IMR-90 (cell line): ENCODE data around the gene MARK4. TPM values are rescaled to one million over a fixed set of nuclear protein-coding genes. Genes with fewer than 3 reads are reported as not detected.

ENCODE experiments used
- ATAC-seq: fragments of 200-7000 bp; cut with Tn5 transposase; 2 replicates; pipeline ENCODE4 v1.9.1; 2020; ENCODE audit warnings: low read depth, mild to moderate bottlenecking, moderate library complexity
- BruUV-seq: library from RNA; stranded (reverse); fragments of 400-500 nt; replicated peaks from 2 replicates; lab custom pipeline; 2021; lab: Mats Ljungman, UMichigan
- CTCF ChIA-PET: fragments of 300-600 bp; formaldehyde crosslinking; extraction: SDS; loops from one replicate; lab custom pipeline; 2021; ENCODE audit warnings: antibody characterized with exemption; lab: Yijun Ruan, JAX
- POLR2A ChIA-PET: fragments of 300-600 bp; sonication (Branson Sonifier 250); formaldehyde crosslinking; loops from one replicate; lab custom pipeline; 2022; ENCODE audit warnings: antibody characterized with exemption; ENCODE audit not compliant: unreplicated experiment; lab: Charles Lee
- DNase-seq: peaks from one replicate; pipeline ENCODE4 v3.0.0; 2013
- H2AFZ ChIP-seq: replicated peaks from 2 replicates; pipeline ENCODE3; 2013; ENCODE audit warnings: low read length, mild to moderate bottlenecking; ENCODE audit not compliant: poor library complexity
- H2AK5ac ChIP-seq: 2 replicates; pipeline ENCODE4 v1.6.1; 2013; ENCODE audit warnings: low read depth, low read length, inconsistent platforms
- H2AK9ac ChIP-seq: replicated peaks from 2 replicates; pipeline ENCODE3; 2013; ENCODE audit warnings: mild to moderate bottlenecking, low read depth, low read length, moderate library complexity; ENCODE audit not compliant: poor library complexity
- H2BK120ac ChIP-seq: 2 replicates; pipeline ENCODE4 v1.6.1; 2013; ENCODE audit warnings: low read depth, low read length, inconsistent platforms
- H2BK15ac ChIP-seq: 3 replicates; pipeline ENCODE4 v1.6.1; 2013; ENCODE audit warnings: low read depth, low read length, inconsistent platforms
- H2BK20ac ChIP-seq: 2 replicates; pipeline ENCODE4 v1.6.1; 2013; ENCODE audit warnings: low read depth, mild to moderate bottlenecking, inconsistent platforms, low read length, moderate library complexity
- H2BK5ac ChIP-seq: 2 replicates; pipeline ENCODE4 v1.6.1; 2013; ENCODE audit warnings: mild to moderate bottlenecking, low read depth, low read length, inconsistent platforms; ENCODE audit not compliant: poor library complexity, severe bottlenecking
- H3K14ac ChIP-seq: replicated peaks from 2 replicates; pipeline ENCODE4 v1.6.1; 2013; ENCODE audit warnings: low read depth, low read length, inconsistent platforms
- H3K18ac ChIP-seq: 2 replicates; pipeline ENCODE4 v1.6.1; 2013; ENCODE audit warnings: low read depth, low read length, control low read depth
- H3K23ac ChIP-seq: 2 replicates; pipeline ENCODE4 v1.6.1; 2013; ENCODE audit warnings: low read depth, low read length, inconsistent platforms
- H3K27ac ChIP-seq: 2 replicates; pipeline ENCODE4 v1.5.1; 2013; ENCODE audit warnings: mild to moderate bottlenecking, control low read depth, low read length; ENCODE audit not compliant: insufficient read depth
- H3K27me3 ChIP-seq: 2 replicates; pipeline ENCODE4 v1.6.1; 2013; ENCODE audit warnings: low read length; ENCODE audit not compliant: control insufficient read depth, insufficient read depth
- H3K36me3 ChIP-seq: 2 replicates; pipeline ENCODE4 v1.6.1; 2013; ENCODE audit warnings: low read length, mixed read lengths; ENCODE audit not compliant: control insufficient read depth, insufficient read depth
- H3K4ac ChIP-seq: 2 replicates; pipeline ENCODE4 v1.6.1; 2013; ENCODE audit warnings: low read depth, low read length, inconsistent platforms
- H3K4me1 ChIP-seq: 2 replicates; pipeline ENCODE4 v1.6.1; 2013; ENCODE audit warnings: low read length, mixed read lengths; ENCODE audit not compliant: control insufficient read depth, insufficient read depth
- H3K4me2 ChIP-seq: 2 replicates; pipeline ENCODE4 v1.6.1; 2013; ENCODE audit warnings: low read depth, mild to moderate bottlenecking, control low read depth, low read length, moderate library complexity
- H3K4me3 ChIP-seq: 2 replicates; pipeline ENCODE4 v1.5.1; 2013; ENCODE audit warnings: low read depth, mild to moderate bottlenecking, control low read depth, low read length, moderate library complexity; ENCODE audit not compliant: insufficient read depth
- H3K56ac ChIP-seq: 2 replicates; pipeline ENCODE4 v1.6.1; 2013; ENCODE audit warnings: low read length, inconsistent platforms; ENCODE audit not compliant: insufficient read depth; ENCODE audit errors: extremely low read depth
- H3K79me1 ChIP-seq, 2 experiments: 2 replicates each; pipeline ENCODE4 v1.6.1; 2013; ENCODE audit warnings: low read length in 2 of 2, inconsistent platforms in 1 of 2, low read depth in 1 of 2
- H3K9ac ChIP-seq: 2 replicates; pipeline ENCODE4 v1.6.1; 2013; ENCODE audit warnings: low read depth, low read length, control low read depth
- H3K9me1 ChIP-seq: 2 replicates; pipeline ENCODE4 v1.6.1; 2013; ENCODE audit warnings: low read length, inconsistent platforms; ENCODE audit not compliant: insufficient read depth
- H3K9me3 ChIP-seq: 2 replicates; pipeline ENCODE4 v1.6.1; 2013; ENCODE audit warnings: low read length; ENCODE audit not compliant: control insufficient read depth, insufficient read depth
- H4K20me1 ChIP-seq: 2 replicates; pipeline ENCODE4 v1.6.1; 2013; ENCODE audit warnings: low read length, inconsistent platforms; ENCODE audit not compliant: insufficient read depth
- H4K5ac ChIP-seq: 2 replicates; pipeline ENCODE4 v1.6.1; 2013; ENCODE audit warnings: mild to moderate bottlenecking, low read depth, low read length, control low read depth
- H4K8ac ChIP-seq, 2 experiments: 2 replicates each; pipeline ENCODE4 v1.6.1; 2013; ENCODE audit warnings: low read depth in 2 of 2, low read length in 2 of 2, control low read depth in 1 of 2, inconsistent platforms in 1 of 2
- H4K91ac ChIP-seq: 2 replicates; pipeline ENCODE4 v1.6.1; 2013; ENCODE audit warnings: low read depth, low read length, inconsistent platforms; ENCODE audit not compliant: insufficient read depth
- BHLHE40 ChIP-seq: fragments of 150-350 bp; IDR thresholded peaks from 2 replicates; pipeline ENCODE4 v1.6.1; 2016; ENCODE audit warnings: mild to moderate bottlenecking, low read depth, low read length
- CEBPB ChIP-seq: IDR thresholded peaks from 2 replicates; pipeline ENCODE4 v1.6.1; 2012; ENCODE audit warnings: low read depth, low read length, improper control_type of control experiment
- CHD1 ChIP-seq: IDR thresholded peaks from 2 replicates; pipeline ENCODE4 v1.6.1; 2012; ENCODE audit warnings: low read depth, low read length, improper control_type of control experiment
- FOS ChIP-seq: fragments of 150-350 bp; IDR thresholded peaks from 2 replicates; pipeline ENCODE4 v1.6.1; 2016; ENCODE audit warnings: low read depth, low read length
- MAFK ChIP-seq: IDR thresholded peaks from 2 replicates; pipeline ENCODE4 v1.6.1; 2012; ENCODE audit warnings: low read depth, low read length, improper control_type of control experiment
- MAZ ChIP-seq: IDR thresholded peaks from 2 replicates; pipeline ENCODE4 v1.6.1; 2012; ENCODE audit warnings: low read depth, mild to moderate bottlenecking, low read length, improper control_type of control experiment, moderate library complexity, borderline replicate concordance
- MXI1 ChIP-seq: IDR thresholded peaks from 2 replicates; pipeline ENCODE4 v1.6.1; 2012; ENCODE audit warnings: low read depth, mild to moderate bottlenecking, low read length, moderate library complexity, borderline replicate concordance
- NFE2L2 ChIP-seq: fragments of 150-350 bp; IDR thresholded peaks from 2 replicates; pipeline ENCODE4 v1.6.1; 2016; ENCODE audit warnings: low read depth, mild to moderate bottlenecking, low read length
- POLR2A ChIP-seq: IDR thresholded peaks from 2 replicates; pipeline ENCODE4 v1.6.1; 2012; ENCODE audit warnings: mild to moderate bottlenecking, low read depth, low read length
- RAD21 ChIP-seq: IDR thresholded peaks from 2 replicates; pipeline ENCODE4 v1.6.1; 2012; ENCODE audit warnings: low read length, improper control_type of control experiment
- RFX5 ChIP-seq: IDR thresholded peaks from 2 replicates; pipeline ENCODE4 v1.8.0; 2012; ENCODE audit warnings: low read depth, mild to moderate bottlenecking, low read length, moderate library complexity
- SMC3 ChIP-seq: fragments of 150-350 bp; IDR thresholded peaks from 2 replicates; pipeline ENCODE4 v1.6.1; 2016; ENCODE audit warnings: low read depth, mild to moderate bottlenecking, antibody characterized with exemption, low read length, moderate library complexity
- WGBS, 2 experiments: methylation state at CpG; one replicate each; pipeline versions ENCODE4 v1.1.5 to v1.1.7; 2013; ENCODE audit warnings: missing lambda C conversion rate in 2 of 2; ENCODE audit not compliant: insufficient read length in 1 of 2; ENCODE audit errors: extremely low coverage in 2 of 2; 5-methylcytosine and 5-hydroxymethylcytosine counted together
- dilution Hi-C: fragments of 300-500 bp; cut with HindIII; formaldehyde crosslinking; loops from one replicate; pipeline ENCODE4 v1.14.3; 2018; ENCODE audit warnings: low sequenced_read_pairs; ENCODE audit not compliant: unreplicated experiment
- in situ Hi-C: fragments of 300-500 bp; cut with MboI; formaldehyde crosslinking; loops from 3 replicates; pipeline ENCODE4 v1.14.3; 2019; ENCODE audit warnings: low sequenced_read_pairs, inconsistent platforms, mixed read lengths
- intact Hi-C: fragments of 100-400 bp; cut with micrococcal nuclease; formaldehyde crosslinking; loops from 2 replicates; pipeline ENCODE4 v1.10.0; 2022
- polyA plus RNA-seq, 3 experiments: library from polyadenylated mRNA; depleted of rRNA; stranded (reverse); fragments of >200 nt; gene quantifications; 2 replicates each; pipeline ENCODE4 v1.2.3, GENCODE V29; 2012; ENCODE audit warnings: low replicate concordance in 1 of 3
- total RNA-seq: library from RNA; depleted of rRNA; stranded (reverse); fragments of >200 nt; gene quantifications from 2 replicates; pipeline ENCODE4 v1.2.3, GENCODE V29; 2012
- TF ChIP-seq, protein P1 (sequence below): fragments of 150-350 bp; IDR thresholded peaks from 2 replicates; pipeline ENCODE4 v1.6.1; 2017; ENCODE audit warnings: mild to moderate bottlenecking, antibody characterized with exemption, low read length, low read depth
- TF ChIP-seq, protein P2 (sequence below): conservative IDR thresholded peaks from 2 replicates; pipeline ENCODE4 v1.5.1; 2012; ENCODE audit warnings: mild to moderate bottlenecking, low read depth, low read length, improper control_type of control experiment
- TF ChIP-seq, protein P3 (sequence below): fragments of 150-350 bp; IDR thresholded peaks from 2 replicates; pipeline ENCODE4 v1.6.1; 2016; ENCODE audit warnings: low read depth, mild to moderate bottlenecking, low read length, moderate library complexity, borderline replicate concordance

MARK4 gene
- total and polyA plus RNA-seq, 2 of the 4 experiments (the other 2 are of a cell fraction) = 11.3 to 20.7 TPM

DNA sequence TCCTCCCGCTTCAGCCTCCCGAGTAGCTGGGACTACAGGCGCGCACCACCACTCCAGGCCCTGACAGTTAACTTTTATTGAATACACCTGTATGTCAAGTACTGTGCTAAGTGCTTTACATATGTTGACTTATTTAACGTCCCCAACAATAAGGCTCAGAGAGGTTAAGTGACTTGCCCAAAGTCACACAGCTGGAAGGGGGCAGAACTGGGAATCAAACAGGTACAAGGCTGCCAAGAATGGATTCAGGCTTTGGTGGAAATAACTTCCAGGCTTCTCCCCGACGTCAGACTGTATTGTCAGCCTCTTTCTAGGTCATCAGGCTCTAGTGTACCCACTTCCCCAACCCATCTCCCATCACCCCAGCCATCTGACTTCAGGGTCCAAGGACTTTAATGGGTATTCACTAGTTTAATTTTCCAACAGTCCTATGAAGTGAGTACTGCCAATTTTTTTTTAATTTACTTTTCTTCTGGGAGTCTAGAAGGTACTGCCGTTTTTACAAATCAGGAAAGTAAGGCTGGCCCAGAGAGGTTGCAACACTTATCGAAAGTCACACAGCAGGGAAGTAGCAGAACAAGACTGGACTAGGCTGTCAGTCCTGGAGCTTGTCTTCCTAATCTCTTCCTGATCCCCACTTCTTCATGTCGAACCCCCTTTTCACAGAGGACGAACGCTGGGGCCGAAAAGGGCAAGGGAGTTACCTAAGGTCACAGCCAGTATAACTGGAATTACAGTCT is 76.5 kb downstream of the MARK4 start:
- Histone ChIP-seq H4K8ac (no peak overlapping the region), H3K56ac (no peak overlapping the region), H3K9ac (no peak overlapping the region), H2BK5ac (no peak overlapping the region), H2AK5ac (no peak overlapping the region), H4K20me1 (no peaks in the 10 kb centered on the region), H3K4me2 (no peak overlapping the region), H3K4me3 (no peak overlapping the region), H2AK9ac (no peak overlapping the region), H3K9me3 (no peaks in the 10 kb centered on the region), H3K4ac (no peak overlapping the region), H3K4me1 (no peaks in the 10 kb centered on the region; the same call in 1 of the 2 replicates), H4K91ac (no peak overlapping the region), H2BK120ac (no peak overlapping the region), H2BK20ac (no peak overlapping the region), H3K27ac (no peak overlapping the region), H3K27me3 (peaks cover 17% of the 10 kb centered on the region; the same call in 1 of the 2 replicates), H3K36me3 (no peaks in the 10 kb centered on the region), H4K5ac (no peak overlapping the region), H3K18ac (no peak overlapping the region), H3K23ac (no peak overlapping the region), H3K14ac (no peak overlapping the region), H2AFZ (no peak overlapping the region), H3K9me1 (no peaks in the 10 kb centered on the region), H3K79me1 (no peaks in the 10 kb centered on the region), H2BK15ac (no peak overlapping the region)
- no TSS peak for BruUV-seq
- TF ChIP-seq FOS (no peak), MAFK (no peak), POLR2A (no peak), BHLHE40 (no peak), RFX5 (no peak), MXI1 (no peak), NFE2L2 (no peak), CHD1 (no peak), MAZ (no peak), CEBPB (no peak), RAD21 (no peak), SMC3 (no peak)
- TF ChIP-seq, protein P1, sequence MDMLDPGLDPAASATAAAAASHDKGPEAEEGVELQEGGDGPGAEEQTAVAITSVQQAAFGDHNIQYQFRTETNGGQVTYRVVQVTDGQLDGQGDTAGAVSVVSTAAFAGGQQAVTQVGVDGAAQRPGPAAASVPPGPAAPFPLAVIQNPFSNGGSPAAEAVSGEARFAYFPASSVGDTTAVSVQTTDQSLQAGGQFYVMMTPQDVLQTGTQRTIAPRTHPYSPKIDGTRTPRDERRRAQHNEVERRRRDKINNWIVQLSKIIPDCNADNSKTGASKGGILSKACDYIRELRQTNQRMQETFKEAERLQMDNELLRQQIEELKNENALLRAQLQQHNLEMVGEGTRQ = no peak
- TF ChIP-seq, protein P2, sequence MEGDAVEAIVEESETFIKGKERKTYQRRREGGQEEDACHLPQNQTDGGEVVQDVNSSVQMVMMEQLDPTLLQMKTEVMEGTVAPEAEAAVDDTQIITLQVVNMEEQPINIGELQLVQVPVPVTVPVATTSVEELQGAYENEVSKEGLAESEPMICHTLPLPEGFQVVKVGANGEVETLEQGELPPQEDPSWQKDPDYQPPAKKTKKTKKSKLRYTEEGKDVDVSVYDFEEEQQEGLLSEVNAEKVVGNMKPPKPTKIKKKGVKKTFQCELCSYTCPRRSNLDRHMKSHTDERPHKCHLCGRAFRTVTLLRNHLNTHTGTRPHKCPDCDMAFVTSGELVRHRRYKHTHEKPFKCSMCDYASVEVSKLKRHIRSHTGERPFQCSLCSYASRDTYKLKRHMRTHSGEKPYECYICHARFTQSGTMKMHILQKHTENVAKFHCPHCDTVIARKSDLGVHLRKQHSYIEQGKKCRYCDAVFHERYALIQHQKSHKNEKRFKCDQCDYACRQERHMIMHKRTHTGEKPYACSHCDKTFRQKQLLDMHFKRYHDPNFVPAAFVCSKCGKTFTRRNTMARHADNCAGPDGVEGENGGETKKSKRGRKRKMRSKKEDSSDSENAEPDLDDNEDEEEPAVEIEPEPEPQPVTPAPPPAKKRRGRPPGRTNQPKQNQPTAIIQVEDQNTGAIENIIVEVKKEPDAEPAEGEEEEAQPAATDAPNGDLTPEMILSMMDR = no peak
- TF ChIP-seq, protein P3, sequence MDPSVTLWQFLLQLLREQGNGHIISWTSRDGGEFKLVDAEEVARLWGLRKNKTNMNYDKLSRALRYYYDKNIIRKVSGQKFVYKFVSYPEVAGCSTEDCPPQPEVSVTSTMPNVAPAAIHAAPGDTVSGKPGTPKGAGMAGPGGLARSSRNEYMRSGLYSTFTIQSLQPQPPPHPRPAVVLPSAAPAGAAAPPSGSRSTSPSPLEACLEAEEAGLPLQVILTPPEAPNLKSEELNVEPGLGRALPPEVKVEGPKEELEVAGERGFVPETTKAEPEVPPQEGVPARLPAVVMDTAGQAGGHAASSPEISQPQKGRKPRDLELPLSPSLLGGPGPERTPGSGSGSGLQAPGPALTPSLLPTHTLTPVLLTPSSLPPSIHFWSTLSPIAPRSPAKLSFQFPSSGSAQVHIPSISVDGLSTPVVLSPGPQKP = no peak
- 49% methylated on average over 6 of the region's 13 CpGs; no CpG with 5 or more reads in 1 of the 2 experiments for WGBS, 2 experiments
- no peak for ATAC-seq
- CTCF ChIA-PET = interaction anchor here (1.2 kb wide), 1 partner anchor 11 kb away, joined by 3 read pairs; no protein-coding TSS in a partner anchor
- no peak for DNase-seq
- intact Hi-C loops = no loop called here
- in situ Hi-C loops = no loop called here
- dilution Hi-C loops = no loop called here
- POLR2A ChIA-PET = interaction anchor here (0.6 kb wide), 1 partner anchor 411 kb away, joined by 6 read pairs; no protein-coding TSS in a partner anchor
